HG02678 (cell line): ENCODE results near the gene PLA2G4D.

Experiments used
- ATAC-seq: cut with Tn5 transposase; IDR thresholded peaks from one replicate; pipeline ENCODE4 v1.9.1; 2021; ENCODE audit warnings: mild to moderate bottlenecking, moderate library complexity; ENCODE audit not compliant: unreplicated experiment

The PLA2G4D gene

DNA sequence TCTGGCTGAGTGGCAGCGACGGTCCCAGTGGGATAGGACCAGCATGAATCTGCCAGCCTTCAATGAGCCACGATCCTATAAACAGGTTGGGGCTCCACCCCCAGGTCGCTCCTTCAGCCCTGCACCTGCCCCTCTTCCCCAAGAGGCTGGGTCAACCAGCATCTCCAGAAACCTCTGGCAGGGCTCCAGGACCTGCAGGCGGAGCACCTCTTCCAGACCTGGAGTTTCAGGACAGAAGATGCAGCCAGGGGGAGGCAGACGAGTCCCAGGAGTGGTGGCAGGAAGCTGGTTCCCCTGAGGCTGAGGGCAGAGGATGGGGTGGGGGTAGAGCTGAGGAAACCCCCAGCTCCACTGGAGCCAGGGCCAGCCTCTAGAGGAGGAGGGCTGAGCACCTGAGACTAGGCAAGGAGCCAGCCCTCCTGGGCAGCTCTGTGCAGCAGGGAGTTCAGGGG, at the start of gene PLA2G4D:
Gene PLA2G4D, minus strand, starts transcription at position 51 of the 452 bp plus-strand sequence. CDS start 103 bp downstream, outside the sequence.
- no peak for ATAC-seq

DNA sequence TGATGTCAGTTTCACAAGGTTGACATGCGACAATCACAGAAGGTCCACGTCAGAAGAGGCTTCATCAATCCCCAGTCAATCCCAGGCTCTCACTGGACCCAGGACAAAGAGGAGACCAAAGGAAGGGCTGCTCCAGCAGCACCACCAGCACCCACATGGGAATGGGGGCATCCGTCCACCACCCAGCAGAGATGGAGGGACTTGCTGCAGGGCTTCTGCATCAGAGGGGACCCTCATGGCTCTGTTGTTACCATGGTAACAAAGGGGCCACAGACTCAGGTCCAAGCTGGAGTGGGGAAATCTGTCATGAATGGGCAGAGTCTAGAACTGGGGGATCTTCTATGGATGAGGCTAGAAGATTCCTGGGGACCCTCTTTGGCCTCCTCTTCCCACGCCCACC, 49.0 kb upstream of the PLA2G4D start:
- ATAC-seq: no peak

- ATAC-seq: no peak
Observed at GRCh38 chr15:42141795-42142667, 47.7 kb upstream of the PLA2G4D start.

GRCh38 chr15:42141246-42141645, 46.9 kb upstream of the PLA2G4D start:
- ATAC-seq: no peak

- no peak for ATAC-seq
Observed at GRCh38 chr15:42140383-42141070, 46.2 kb upstream of the PLA2G4D start.

GRCh38 chr15:42139596-42139995, 45.2 kb upstream of the PLA2G4D start:
- no peak for ATAC-seq

- no peak for ATAC-seq
Observed at GRCh38 chr15:42138968-42139386, 44.6 kb upstream of the PLA2G4D start.

- ATAC-seq: no peak
Observed at GRCh38 chr15:42138411-42138810, 44.0 kb upstream of the PLA2G4D start.

- ATAC-seq: no peak
Observed at GRCh38 chr15:42137461-42138261, 43.3 kb upstream of the PLA2G4D start.

DNA sequence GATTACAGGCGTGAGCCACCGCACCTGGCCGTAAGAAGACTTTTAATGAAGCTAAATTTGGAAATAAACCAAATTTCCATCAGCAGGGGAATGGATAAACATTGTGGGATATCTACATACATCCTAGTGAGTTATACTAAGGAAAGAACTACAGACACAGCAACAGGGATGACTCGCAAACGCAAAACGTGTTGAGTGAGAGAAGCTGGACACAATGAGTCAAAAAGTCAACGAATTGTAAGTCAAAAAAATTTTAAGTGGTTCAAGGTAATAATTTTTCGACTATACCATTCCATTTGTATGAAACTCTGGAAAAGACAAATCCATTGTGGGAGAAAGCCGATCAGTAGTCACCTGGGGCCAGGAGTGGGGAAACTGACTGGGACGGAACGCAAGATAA, 42.2 kb upstream of the PLA2G4D start:
- no peak for ATAC-seq

- no peak for ATAC-seq
Observed at GRCh38 chr15:42135351-42135750, 41.0 kb upstream of the PLA2G4D start.

GRCh38 chr15:42134617-42135245, 40.4 kb upstream of the PLA2G4D start:
- ATAC-seq: no peak

- no peak for ATAC-seq
Observed at GRCh38 chr15:42133886-42134502, 39.6 kb upstream of the PLA2G4D start.

DNA sequence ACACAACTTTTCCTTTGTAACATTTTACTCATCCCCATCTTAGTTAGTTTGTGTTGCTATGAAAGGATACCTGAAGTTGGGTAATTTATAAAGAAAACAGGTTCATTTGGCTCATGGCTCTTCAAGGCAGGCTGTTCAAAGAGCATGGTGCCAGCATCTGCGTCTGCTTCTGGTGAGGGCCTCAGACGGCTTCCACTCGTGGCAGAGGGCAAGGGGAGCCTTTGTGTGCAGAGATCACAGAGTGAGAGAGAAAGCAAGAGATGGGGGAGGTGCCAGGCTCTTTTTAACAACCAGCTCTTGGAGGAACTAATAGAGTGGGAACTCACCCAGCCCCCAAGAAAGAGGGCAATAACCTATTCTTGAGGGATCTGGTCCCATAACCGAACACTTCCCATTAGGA, 39.0 kb upstream of the PLA2G4D start:
- ATAC-seq: no peak

DNA sequence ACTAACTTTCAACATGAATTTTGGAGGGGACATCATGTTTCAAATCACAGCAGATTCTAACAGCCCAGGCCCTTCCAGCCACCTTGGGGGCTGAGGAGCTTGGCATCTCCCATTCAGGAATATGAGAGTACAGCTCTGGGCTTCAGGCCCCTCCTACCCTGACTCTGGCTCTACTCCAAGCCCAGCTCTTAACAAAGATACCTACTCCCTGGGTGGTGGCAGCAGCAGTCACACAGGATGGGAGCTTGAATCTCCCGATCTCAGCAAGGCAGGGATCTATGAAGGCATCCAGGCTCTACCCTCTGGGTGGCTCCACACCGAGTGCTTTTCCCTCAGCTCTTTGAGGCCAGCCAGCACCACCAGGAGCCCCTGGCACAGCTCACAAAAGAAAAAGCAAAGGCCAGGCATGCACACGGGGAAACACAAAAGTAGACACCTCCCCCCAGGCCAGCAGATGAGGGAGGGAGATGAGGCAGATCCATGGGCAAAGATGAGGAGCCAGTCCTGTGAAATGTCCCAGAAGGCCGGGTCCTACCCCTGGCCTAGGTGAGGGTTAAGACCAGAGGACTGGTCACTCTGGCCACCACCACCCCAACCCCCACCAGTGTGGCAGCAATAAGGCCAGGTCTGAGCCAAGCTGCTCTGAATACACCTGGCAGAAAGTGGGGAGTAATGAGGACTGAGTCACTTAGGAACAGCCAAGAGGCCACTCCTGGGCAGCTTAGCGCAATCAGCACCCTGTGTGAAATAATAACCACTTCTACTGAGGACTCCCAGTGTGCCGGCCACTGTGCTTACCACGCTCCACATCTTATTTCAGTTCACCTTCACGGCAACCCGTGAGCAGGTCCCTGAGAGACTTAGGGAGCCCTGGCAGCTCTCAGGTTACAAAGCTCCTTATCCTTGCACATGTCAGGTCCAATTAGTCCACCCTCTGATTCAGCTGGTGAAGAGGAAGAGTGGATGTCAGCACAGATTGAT, 37.8 kb upstream of the PLA2G4D start:
- ATAC-seq: no peak

DNA sequence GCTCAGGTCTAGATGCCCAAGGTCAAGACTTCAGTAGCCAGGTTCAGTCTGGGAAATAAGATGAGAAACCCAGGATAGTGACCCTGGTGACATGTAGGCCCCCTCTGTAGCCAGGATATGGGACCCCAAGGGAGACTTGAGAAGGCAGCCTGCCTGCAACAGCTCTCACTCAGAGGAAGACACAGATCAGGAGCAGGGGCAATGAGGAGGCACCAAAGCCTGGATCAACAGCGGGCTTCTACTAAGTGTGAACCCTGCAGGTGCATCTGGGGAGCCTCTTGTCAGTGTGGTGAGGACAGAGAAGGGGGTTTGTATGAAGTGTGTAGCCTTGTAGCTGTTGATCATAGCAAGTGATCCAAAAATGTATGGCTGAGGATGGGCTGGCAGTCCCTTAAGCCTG, 36.6 kb upstream of the PLA2G4D start:
- ATAC-seq: no peak

DNA sequence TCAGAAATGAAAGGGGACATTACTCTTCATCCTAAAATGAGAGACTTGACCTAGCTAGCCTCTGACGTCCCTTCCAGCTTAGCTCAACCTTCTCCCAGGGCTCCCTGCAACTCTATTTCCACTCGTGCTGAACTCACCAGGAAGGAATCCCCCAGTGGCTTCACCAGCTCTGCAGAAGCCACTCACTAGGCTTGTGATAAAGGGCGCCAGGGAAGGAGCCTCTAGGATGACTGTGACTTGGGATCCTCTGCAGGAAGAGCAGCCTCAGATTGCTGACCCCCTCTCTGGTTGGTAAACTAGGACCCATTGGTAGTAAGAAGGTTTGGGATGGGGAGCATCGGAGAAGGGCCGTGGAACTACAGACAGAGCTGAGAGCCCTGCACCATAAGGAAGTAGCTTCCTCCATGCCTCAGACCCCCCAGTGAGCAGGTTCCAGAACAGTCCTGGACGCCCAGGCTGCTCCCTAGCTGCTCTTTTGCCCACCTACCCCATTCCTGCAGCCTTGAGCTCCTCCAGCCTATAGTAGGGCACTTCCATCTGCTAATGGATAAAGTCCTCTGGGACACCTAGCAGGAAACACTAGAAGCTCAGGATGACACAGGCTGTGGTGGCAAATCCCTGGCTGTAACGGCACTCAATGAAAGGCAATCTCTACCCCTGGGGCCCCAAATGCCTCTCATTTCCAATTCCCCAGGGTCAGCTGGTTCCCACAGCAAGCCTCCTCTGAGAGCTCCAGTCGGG, 36.1 kb upstream of the PLA2G4D start:
- no peak for ATAC-seq

DNA sequence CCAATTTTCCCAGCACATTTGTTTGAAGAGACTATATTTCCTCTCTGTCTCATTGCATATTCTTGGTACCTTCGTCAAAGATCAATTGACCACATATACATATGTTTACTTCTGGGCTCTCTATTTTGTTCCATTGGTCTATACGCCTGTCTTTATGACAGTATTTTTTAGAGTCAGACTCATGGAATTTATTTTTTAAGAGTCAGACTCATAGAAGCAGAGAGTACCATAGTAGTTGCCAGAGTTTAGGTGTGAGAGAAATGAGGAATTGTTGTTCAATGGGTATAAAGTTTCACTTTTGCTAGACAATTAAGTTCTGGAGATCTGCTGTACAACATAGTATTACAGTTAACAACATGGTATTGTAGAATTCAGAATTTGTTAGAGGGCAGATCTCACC, 35.0 kb upstream of the PLA2G4D start:
- no peak for ATAC-seq
